ENCODE measurements around the gene NUAK1. TPM values are rescaled to one million over a fixed set of nuclear protein-coding genes. Genes with fewer than 3 reads are reported as not detected.

NUAK1 gene
- total RNA-seq, 2 donors from 2014 or later, result 14.0 to 16.8 TPM

DNA sequence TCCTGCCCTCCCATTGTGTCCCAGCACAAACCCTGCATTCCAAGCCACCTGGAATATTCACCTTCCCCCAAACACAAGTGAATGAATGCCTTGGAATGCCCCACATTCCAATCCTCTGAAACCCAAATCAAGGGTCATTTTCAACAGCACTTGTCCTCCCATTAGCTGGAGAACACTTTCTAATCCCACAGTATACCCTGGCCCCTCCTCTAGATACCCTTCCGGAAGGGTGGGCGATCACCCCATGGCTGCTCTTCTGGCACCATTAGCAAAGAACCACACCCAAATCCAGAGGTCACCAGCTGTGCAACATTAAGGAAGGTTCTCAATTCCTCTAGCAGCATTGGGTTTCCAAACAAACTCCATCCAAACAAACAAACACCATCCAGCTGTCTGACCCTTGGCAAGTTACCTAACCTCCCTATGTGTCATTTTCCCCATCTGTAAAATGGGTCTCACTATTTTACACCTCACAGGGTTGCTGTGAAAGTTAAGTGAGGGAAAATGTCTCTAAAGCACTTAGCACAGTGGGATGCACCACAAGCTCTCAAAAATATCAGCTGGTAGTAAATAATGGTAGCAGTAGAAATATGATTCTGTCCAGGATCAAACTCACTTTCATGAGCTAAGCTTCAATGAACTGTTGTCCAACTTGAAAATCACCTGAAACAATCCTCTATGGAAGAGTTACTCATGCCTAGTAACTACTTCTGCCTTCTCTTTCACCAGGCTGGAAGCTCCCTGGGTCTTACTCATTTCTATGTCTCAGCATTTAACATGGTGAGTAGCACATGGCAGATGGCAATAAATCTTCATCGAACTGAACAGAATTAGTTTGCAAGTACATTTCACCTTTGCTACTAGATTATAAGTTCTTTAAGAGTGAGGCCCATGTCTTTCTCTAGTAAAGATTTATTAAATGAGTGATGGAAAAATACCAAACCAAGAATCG is 5.3 kb downstream of the NUAK1 start:
- peaks cover 45% of the 10 kb centered on the region for H3K4me1 ChIP-seq (ENCODE audit: control insufficient read depth, insufficient read depth, low read length)
- WGBS, 2 experiments (ENCODE audit: insufficient coverage in 1 of 2, insufficient read length in 1 of 2), result 71 to 80% methylated on average over 3 to 4 of the region's 4 CpGs
- no peak overlapping the region for H3K4me3 Mint-ChIP-seq
- H3K27me3 ChIP-seq (ENCODE audit: control insufficient read depth, insufficient read depth, low read length, poor library complexity, severe bottlenecking), result no peaks in the 10 kb centered on the region
- DNase-seq, result peak; percentile 91
- H3K36me3 ChIP-seq (ENCODE audit: control insufficient read depth, insufficient read depth, low read length), result peaks cover 28% of the 10 kb centered on the region
- TF ChIP-seq CTCF (conservative IDR thresholded peaks at IDR 0.05), result no peak
- no peaks in the 10 kb centered on the region for H3K9me3 ChIP-seq (ENCODE audit: control insufficient read depth, low read length)
- peak overlapping the region; percentile 46 for H3K9ac ChIP-seq (ENCODE audit: extremely low read depth, low read length, poor library complexity, severe bottlenecking)
- H3K4me3 ChIP-seq (ENCODE audit: low read length), result peak overlapping the region; percentile 98
- no peak overlapping the region for H3K27ac ChIP-seq (ENCODE audit: low read depth, low read length)
- H3K27ac Mint-ChIP-seq, result peak overlapping the region; percentile 92
- H3K36me3 Mint-ChIP-seq (ENCODE audit: low read depth), result no peaks in the 10 kb centered on the region
- H3K27me3 Mint-ChIP-seq (ENCODE audit: insufficient read depth), result peaks cover 2% of the 10 kb centered on the region
- H3K9me3 Mint-ChIP-seq, result no peaks in the 10 kb centered on the region
- H3K4me1 Mint-ChIP-seq, result peaks cover 81% of the 10 kb centered on the region

DNA sequence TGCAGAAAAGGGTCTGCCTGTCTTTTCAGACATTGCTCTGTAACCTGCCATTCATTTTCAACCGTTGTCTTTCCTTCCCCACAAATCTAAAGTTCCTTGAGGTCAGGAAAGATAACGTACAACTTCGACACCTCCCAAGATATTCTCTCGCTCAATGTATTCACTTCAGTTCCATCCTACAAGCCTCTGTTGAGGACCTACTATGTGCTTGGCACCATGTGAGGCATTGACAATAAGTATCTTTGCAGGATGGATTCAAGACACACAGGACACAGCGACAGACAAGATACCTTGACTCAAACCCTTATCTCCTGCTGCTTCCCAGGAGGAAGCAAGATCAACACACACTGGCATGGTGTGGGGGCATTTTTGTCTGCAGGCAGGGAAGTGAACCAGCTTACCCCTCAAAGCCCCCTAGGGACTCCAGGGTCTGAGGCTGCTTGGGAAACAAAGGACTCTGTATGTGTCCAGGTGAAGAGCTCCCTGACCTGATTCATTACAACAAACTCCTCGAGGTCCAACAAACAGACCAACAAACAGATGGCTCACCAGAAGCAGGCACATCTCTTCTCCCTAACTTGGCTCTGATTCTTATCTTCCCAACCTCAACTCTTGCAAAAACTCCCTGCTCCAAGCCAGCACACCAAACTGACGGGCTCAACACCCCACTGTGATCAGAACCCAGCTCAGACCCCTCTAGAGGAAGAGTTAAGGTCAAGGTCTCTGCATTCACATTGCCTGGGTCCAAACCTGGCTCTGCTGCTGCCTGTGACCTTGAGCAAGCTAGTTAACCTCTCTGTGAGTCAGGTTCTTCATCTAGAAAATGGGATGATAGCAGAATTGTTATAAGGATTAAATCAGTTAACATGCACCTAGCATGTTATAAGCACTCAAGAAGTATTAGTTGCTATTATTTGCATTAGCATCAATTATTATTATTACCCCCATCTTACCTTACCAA is 6.3 kb downstream of the NUAK1 start:
- peak overlapping the region; percentile 98 for H3K4me3 ChIP-seq (ENCODE audit: low read length)
- peak overlapping the region; percentile 46 for H3K9ac ChIP-seq (ENCODE audit: extremely low read depth, low read length, poor library complexity, severe bottlenecking)
- Mint-ChIP-seq H3K27ac (peak overlapping the region; percentile 92), H3K36me3 (ENCODE audit: low read depth) (no peaks in the 10 kb centered on the region), H3K9me3 (no peaks in the 10 kb centered on the region), H3K4me1 (peaks cover 89% of the 10 kb centered on the region), H3K27me3 (ENCODE audit: insufficient read depth) (peaks cover 2% of the 10 kb centered on the region), H3K4me3 (no peak overlapping the region)
- H3K9me3 ChIP-seq (ENCODE audit: control insufficient read depth, low read length), result no peaks in the 10 kb centered on the region
- WGBS, 2 experiments (ENCODE audit: insufficient coverage in 1 of 2, insufficient read length in 1 of 2), result 68 to 82% methylated on average over 5 to 7 of the region's 7 CpGs
- peak; percentile 82 for DNase-seq
- no peak for TF ChIP-seq CTCF (conservative IDR thresholded peaks at IDR 0.05)
- peaks cover 38% of the 10 kb centered on the region for H3K36me3 ChIP-seq (ENCODE audit: control insufficient read depth, insufficient read depth, low read length)
- peaks cover 45% of the 10 kb centered on the region for H3K4me1 ChIP-seq (ENCODE audit: control insufficient read depth, insufficient read depth, low read length)
- no peaks in the 10 kb centered on the region for H3K27me3 ChIP-seq (ENCODE audit: control insufficient read depth, insufficient read depth, low read length, poor library complexity, severe bottlenecking)
- H3K27ac ChIP-seq (ENCODE audit: low read depth, low read length), result no peak overlapping the region

- WGBS, 2 experiments (ENCODE audit: insufficient coverage in 1 of 2, insufficient read length in 1 of 2), result 49 to 65% methylated on average over 3 to 5 of the region's 5 CpGs
- TF ChIP-seq CTCF (conservative IDR thresholded peaks at IDR 0.05), result no peak
- peaks cover 46% of the 10 kb centered on the region for H3K36me3 ChIP-seq (ENCODE audit: control insufficient read depth, insufficient read depth, low read length)
- no peak overlapping the region for H3K27ac ChIP-seq (ENCODE audit: low read depth, low read length)
- Mint-ChIP-seq H3K9me3 (no peaks in the 10 kb centered on the region), H3K4me3 (no peak overlapping the region), H3K27ac (peak overlapping the region; percentile 92), H3K36me3 (ENCODE audit: low read depth) (no peaks in the 10 kb centered on the region), H3K4me1 (peaks cover 92% of the 10 kb centered on the region), H3K27me3 (ENCODE audit: insufficient read depth) (no peaks in the 10 kb centered on the region)
- H3K4me1 ChIP-seq (ENCODE audit: control insufficient read depth, insufficient read depth, low read length), result peaks cover 45% of the 10 kb centered on the region
- H3K9me3 ChIP-seq (ENCODE audit: control insufficient read depth, low read length), result no peaks in the 10 kb centered on the region
- DNase-seq, result peak; percentile 75
- H3K4me3 ChIP-seq (ENCODE audit: low read length), result peak overlapping the region; percentile 98
- H3K27me3 ChIP-seq (ENCODE audit: control insufficient read depth, insufficient read depth, low read length, poor library complexity, severe bottlenecking), result no peaks in the 10 kb centered on the region
- H3K9ac ChIP-seq (ENCODE audit: extremely low read depth, low read length, poor library complexity, severe bottlenecking), result peak overlapping the region; percentile 5
These were observed 7.1 kb downstream of the NUAK1 start for GRCh38 chr12:106131676-106132075.

Measured in endodermal cell (in vitro differentiated cells).